NCI-H2081 (cell line): Measurements from ENCODE around the gene GH2.
"Not testable (repeated sequence)": the region's sequence is repeated elsewhere in the genome, so short reads cannot be mapped to it uniquely, and the experiment has no call there.

Source experiments
- DNase-seq, 2 experiments: peaks; one replicate each; lab custom pipeline; 2025; lab: John Stamatoyannopoulos, UW

Gene GH2

DNA sequence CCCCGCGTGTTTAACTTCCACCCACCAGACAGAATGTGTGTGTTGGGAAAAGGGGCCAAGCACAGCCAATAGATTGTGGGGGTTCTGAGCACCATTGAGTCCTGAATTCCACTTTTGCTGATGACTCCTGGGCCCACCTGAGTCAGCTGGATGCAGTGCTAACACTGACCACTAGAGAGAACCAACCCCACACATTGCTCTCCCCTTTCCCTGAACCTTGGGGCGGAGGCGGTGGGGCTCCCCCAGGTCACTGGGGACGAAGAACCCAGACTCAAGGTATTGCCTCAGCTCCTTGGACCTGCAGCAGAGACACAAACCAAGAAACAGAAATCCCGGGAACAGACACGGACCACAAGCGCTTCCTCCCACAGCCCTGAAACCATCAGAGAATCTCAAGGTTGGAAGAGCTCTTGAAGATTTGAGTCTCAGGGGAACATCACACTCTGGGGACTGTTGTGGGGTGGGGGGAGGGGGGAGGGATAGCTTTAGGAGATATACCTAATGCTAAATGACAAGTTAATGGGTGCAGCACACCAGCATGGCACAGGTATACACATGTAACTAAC lies 7.6 kb downstream of the GH2 start:
- DNase-seq, result not testable (repeated sequence)

DNA sequence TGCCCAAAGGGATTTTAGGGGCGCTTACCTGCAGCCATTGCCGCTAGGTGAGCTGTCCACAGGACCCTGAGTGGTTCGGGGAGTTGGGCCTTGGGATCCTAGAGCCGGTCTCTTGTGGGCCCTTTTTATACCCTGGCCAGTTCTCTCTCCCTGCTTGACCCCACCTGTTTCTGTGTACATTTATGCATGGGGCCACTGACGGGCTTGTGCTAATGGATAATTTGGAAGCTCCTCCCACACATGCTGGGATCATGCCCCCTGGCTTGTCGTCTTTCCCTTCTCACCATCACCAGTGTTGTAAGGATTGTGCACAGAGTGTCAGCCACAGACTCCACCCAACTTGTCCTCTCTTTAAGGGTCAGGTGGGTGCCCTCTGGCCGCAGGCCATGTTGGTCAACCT lies 8.2 kb downstream of the GH2 start, which contains the start of gene CSH2:
CSH2 (minus strand) TSS at position 101 of the 400 bp plus-strand sequence; CDS start at position 38, 63 bp downstream.
- DNase-seq, result not testable (repeated sequence)

DNA sequence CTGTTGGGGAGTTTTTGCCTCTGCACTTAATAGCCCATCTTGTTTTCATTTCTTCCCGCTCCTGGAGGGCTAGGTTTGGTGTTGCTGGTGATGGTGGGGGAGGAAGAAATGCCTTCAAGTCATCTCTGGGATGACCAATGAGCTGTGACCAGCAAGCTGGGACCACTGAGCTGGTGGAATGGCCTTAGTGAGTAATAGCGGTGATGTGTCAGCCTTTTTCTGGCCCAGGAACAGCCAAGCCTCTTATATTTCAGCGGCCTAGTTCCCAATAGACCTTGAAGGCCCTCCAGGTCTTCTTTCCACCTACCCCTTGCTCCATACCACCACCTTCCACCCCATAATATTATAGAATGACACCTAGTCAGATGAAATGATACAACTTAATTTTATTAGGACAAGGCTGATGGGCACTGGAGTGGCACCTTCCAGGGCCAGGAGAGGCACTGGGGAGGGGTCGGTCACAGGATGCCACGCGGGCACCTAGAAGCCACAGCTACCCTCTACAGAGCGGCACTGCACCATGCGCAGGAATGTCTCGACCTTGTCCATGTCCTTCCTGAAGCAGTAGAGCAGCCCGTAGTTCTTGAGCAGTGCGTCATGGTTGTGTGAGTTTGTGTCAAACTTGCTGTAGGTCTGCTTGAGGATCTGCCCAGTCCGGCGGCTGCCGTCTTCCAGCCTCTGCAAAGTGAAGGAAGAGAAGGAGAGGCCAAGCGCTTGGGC lies 9.9 kb downstream of the GH2 start:
- DNase-seq, result not testable (repeated sequence)

DNA sequence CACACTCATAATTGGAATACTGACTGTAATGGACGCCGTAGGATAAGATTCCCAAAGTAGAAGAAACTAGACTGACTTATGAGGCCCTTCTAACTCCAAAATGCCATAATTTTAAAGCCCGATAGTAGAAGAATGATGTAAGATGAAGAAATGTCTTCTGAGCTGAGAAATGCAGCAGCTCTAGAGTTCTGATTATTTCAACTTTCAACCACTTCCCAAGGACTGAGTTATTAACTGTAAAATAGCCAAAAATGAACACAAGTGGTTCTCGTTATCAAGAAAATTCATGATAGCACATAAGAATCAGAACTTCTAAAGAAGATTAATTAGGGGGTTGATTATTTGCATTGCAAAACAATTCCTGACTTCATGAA lies 11.5 kb downstream of the GH2 start:
- not testable (repeated sequence) for DNase-seq

DNA sequence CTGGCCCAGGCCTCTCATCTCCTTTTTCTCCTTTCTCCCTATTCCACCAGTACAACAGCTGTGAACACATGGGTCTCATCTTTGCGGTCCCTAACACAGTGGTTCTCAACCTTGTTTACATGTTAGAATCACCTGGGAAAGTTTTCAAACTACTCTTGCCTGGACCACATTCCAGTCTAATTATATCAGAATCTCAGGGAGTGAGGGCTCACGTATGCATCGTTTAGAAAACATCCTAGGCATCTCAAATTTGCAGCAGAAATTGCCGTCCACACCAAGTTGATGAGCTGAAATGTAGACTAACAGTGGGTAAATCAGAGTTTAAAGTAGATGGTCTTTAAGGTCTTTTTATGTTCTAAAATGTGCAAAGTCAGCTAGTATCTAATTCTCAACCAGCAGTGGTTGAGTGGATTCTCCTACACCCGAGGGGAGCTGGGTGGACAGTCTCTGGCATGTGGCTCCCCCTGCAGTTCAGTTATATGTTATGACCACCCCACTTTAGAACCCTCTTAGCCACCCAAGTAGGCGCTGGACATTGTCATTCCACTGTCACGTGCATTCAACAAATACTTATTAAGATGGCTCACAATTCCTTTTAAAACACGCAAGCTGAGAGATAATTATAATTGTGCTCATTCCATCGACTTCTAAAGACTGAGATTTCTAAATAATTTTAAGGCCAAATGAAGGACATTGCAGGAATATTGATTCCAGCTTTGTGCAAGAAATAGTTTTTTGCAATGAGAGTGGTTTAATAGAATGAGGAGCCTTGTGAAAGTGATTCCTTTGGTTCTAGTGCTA lies 12.1 kb downstream of the GH2 start:
- DNase-seq, result not testable (repeated sequence)

DNA sequence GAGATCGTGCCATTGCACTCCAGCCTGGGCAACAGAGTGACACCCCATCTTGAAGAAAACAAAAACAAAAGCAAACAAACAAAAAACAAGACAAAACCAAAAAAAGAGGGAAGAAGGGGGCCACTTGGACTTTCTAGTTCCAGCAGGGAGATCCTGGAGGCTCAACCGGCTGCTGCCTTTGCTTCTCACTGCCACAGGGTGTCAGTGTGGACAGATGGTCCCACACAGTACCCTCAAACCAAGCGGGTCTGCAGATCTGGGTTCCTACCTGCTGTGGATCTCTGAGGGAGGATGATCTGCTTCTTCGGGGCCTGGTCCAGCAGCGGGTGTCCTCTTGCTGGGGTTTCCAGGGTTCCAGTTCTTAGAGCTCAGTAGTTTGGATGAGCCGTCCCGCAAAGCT lies 15.1 kb downstream of the GH2 start:
- not testable (repeated sequence) for DNase-seq

DNA sequence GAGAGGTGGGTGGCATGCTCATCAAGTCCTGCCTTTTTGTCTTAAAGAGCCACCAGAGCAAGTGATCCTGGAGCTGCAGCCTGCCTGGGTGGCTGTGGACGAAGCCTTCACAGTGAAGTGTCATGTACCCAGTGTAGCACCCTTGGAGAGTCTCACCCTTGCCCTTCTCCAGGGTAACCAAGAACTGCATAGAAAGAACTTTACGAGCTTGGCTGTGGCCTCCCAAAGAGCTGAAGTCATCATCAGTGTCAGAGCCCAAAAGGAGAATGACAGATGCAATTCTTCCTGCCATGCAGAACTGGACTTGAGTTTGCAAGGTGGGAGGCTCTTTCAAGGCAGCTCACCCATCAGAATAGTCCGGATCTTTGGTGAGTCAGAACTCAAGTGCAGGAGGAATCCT lies 22.5 kb downstream of the GH2 start:
- no peak for DNase-seq

DNA sequence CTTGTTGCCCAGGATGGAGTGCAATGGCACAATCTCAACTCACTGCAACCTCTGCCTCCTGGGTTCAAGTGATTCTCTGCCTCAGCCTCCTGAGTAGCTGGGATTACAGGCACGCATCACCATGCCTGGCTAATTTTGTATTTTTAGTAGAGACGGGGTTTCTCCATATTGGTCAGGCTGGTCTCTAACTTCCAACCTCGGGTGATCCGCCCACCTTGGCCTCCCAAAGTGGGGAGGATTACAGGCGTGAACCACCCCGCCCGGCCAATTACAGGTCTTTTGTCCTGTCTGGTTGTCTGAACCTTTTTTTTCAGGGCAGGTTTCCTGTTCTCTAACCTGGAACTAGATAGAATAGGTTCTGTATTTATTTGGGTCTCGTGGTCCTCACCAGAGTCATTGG lies 25.3 kb downstream of the GH2 start:
- DNase-seq, result not testable (repeated sequence)

DNA sequence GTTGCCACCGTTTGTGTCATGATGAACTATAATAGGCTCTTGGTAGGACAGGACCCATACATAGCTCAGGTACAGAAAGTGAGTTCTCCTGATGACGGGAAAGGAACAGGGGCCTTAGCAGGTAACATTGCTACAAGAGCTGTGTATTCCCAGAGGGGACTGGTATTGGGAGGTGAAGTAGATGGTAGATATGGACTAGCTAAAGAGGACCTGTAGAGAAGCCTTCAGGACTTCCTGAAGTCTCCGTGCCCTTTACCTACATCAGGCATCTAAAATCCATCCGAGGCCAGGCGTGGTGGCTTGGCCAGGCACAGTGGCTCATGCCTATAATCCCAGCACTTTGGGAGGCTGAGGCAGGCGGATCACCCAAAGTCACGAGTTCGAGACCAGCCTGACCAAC lies 26.6 kb downstream of the GH2 start:
- DNase-seq, result no peak

DNA sequence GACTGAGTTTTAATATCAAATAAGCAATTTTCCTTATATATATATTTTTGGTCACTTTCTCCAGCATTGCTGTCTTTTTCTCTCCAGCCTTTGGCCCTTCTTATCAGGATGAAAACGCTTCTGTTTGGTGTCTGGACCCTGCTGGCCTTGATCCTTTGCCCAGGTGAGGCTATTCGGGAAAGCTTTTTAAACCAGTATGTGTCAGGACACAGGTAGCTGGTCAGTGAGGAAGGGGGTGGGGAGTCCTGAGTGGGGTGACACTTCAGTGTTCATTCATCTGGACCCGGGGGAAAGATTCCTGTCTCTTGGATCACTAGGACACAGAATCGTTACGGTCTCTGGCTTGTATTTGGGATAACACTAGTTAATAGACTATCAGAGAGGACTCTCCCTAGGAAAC lies 27.0 kb downstream of the GH2 start:
- DNase-seq, result no peak

DNA sequence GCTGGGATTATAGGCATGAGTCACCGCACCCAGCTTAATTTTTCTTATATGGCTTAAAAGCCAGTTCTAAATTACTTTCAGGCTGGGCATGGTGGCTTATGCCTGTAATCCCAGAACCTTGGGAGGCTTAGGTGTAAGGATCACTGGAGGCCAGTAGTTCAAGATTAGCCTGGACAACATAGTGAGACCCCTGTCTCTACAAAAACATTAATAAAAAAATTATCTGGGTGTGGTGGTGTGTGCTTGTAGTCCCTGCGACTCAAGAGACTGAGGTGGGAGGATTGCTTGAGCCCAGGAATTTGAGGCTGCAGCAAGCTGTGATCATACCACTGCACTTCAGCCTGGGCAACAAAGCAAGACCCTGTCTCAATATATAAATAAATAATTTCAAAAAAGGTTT lies 28.5 kb downstream of the GH2 start:
- DNase-seq, result no peak

DNA sequence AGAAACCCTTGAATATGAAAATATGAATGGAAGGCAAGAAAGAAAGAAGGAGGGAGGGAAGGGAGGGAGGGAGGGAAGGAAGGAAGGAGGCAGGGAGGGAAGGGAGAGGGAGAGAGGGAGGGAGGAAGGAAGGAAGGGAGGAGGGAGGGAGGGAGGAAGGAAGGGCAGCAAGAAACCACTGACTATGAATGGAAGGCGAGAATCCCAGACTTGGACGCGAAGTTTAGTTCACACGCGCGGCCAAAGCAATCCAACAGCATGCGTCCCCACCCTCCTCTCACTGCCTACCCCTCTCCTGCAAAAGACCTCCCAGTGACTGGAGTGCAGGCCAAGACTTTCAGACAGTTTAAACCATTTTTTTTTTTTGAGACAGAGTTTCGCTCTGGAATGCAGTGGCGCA lies 31.3 kb downstream of the GH2 start:
- no peak for DNase-seq

DNA sequence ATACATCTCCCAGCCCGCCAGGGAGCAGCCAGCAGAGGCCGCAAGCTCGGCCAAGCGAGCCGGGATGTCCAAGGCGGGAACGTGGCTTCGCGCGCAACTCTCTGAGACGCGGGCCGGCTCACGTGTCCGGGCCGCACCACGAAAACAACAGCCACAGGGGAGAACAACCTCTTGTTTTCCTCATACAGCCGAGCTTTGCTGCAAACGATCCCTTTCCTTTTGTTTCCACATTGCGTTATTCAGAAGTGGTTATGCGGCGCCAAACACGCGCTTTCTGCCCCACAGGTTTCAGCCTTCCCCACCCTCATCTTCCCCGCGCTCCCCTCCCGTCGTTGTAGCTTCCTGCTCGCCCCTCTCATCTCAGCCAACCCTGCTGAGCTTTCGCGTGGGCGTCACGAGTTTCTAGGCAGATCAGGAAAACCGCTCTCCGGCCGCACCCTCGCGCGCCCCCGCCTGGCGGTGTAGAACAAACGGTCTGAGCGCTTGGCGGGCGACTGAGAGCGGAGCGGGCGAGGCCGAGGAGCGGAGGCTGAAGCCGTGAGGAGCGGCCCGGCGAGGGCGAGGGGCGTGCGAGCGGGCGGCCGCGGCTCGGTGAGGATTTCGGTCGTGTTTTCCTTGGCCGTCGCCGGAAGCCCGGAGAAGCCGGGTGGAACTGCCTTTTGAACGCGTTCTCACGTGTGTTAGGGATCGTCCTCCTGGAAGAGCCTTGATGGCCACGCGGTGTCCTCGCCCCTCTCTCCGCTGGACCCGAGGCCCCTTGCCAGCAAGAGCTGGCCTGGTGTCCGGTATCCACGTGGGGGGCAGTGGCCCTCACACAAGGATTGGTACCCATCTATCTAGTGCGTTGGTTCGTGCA lies 32.7 kb downstream of the GH2 start:
- peak; percentile 54 to 66 for DNase-seq

DNA sequence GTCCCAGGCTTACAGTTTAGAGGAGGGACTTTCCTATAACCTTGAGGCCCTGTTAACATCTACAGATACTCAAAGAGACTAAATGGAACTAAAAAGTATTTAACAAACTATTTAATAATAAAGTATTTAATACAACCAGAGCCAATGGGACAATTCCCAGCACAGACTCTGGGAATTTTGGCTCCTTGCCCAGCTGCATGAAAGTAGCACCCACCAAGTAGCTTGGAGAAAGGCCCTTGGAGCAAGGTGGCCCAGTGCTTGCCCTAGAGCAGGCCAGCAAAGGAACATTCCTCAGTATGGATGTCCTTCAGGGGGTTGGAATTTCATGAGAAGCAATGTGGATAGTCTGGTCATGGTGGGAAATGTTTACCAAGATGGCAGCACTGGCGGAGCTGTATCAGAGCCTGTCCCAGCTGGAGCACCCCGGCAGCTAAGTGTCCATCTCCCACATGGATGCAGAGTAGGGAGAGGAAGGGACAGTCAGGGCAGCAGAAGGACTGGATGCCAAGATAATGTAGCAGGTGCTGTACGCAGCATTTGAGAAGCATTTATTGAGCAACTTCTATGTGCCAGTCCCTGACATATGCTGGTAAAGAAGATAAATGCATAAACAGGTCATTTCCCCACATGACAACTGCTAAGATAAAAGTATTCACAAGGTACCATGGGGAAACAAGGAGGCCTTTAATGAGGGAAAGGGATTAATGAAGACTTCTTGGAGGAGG lies 34.1 kb downstream of the GH2 start:
- DNase-seq, result no peak

DNA sequence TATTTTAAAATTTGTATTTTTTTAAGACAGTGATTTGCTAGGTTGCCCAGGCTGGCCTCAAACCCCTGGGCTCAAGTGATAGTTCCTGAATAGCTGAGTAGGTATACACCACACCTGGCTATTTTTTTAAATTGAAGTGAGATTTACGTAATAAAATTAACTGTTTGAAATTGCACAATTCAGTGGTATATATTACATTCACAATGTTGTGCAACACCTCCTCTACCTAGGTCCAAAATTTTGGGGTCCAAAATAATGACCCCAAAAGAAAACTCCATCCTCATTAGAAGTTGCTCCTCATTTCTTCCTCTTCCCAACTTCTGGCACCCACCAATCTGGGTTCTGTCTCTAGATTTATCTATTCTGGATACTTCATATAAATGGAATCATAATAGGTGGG lies 36.2 kb downstream of the GH2 start:
- no peak for DNase-seq

DNA sequence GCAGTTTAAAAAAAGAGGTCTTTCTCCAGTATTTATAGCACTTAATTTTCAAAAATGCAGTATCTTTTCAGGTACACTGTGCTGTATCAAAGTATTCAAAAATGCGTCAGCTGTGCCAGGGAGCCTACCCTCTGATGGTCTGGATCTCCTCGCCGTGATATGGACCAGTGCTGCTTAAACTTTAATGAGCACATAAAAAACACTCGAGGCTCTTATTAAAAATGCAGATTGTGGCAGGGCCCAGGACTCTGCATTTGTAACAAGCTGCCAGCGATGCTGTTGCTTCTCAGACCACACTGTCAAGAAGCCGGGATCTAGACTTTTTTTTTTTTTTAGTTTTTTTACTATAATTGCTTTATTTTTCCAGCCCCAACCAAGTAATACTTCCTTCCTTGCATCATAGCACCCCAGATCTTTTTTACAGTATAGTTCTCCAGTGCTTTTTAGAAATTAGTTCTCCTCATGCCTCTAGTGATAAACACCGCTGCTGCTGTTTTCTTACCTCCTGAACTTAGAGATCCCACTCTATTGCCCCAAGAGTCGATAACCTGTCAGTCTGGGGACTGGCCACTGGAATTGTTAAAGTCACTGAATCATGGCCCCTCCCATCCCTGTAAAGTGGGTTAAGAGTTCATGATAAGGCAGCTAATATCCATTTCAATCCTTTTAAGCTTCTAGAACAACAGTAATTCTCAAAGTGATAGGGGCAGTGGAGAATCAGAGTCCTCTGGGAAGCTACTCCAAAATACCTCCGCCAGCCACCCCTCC lies 37.6 kb downstream of the GH2 start:
- no peak for DNase-seq

DNA sequence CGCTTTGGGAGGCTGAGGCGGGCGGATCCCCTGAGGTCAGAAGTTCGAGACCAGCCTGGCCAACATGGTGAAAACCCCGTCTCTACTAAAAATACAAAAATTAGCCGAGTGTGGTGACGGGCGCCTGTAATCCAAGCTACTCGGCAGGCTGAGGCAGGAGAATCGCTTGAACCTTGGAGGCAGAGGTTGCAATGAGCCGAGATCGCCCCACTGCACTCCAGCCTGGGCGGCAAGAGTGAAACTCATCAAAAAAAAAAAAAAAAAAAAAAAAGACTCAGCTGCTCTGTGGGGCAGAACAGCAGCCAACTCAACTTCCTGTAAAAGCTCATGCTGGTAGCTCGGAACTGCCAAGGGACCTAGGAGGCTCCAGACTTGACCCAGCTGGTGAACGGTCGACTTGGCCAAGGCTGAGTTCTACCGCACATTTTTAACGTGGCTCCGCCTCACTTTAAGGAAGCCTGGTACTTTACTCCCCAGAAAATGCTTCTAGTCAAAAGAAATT lies 38.3 kb downstream of the GH2 start:
- peak; percentile 10 to 26 for DNase-seq

DNA sequence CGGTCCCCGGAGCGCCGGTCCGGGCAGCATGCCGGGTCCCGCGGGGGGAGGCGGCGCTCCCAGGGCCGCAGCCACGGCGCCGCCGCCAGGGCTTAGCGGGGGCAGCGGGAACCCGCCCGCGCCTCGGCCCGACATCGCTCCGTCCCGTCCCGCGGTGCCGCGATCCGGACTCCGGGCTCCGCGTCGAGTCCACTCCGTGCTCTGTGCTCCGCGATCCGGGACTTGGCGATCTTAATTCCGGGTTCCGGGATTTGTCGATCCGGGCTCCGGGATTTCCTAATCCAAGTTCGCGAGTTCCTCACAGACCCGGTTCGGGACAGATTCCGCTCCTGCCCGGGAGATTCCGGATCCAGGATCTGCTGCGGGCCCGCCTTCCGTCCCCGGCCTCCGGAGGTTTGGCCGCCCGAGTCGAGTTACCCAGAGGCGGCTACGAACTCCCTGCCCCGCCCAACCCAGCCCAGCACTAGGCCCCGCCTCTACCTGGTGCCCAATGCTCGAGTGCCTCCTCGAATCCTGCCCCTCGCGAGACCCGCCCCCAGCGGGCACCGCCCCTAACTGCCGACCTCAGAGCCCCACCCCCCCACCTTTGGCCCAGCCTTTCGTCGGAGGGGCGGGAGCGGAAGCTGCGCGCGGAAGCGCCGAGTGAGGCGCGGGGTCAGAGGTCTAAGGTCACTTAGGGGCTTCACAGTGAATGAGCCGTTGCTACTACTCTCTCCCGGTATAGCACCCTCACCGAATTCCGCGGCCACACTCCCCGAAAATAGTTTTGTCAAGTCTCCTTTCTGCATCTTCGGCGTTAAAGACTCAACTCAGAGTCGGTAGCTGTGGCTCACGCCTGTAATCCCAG lies 39.0 kb downstream of the GH2 start, which contains the start of gene SMARCD2:
SMARCD2 (minus strand) TSS at position 146 of the 847 bp plus-strand sequence; CDS start at position 135, 11 bp downstream.
- DNase-seq, result peak; percentile 99

DNA sequence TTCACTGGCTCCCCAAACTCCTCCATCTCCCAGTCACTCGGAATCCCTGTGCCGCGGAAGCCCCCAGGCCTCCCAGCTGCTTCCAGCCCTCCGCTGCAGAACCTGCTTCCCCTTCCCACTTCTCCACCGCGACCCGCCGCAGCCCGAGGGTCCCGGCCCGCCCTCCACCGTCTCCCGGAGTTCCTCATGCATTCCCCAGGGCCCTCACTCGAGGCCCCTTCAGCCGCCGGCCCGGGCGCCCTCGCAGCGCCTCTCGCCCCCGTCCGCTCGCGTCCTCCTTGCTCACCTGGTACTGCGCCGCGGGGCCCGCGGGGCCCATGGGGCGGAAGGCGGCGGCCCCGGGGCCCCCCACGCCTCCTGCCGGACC lies 39.6 kb downstream of the GH2 start:
- peak in 1 of 2 experiments; percentile 69 for DNase-seq
